HL-60 (cell line): ENCODE measurements around the gene ATRIP.
"Not testable (repeated sequence)": the region's sequence is repeated elsewhere in the genome, so short reads cannot be mapped to it uniquely, and the experiment has no call there.

Experiments used
- DNase-seq, 2 experiments: peaks; one replicate each; pipeline ENCODE4 v3.0.0-alpha.2; 2010 to 2020; ENCODE audit warnings: low read depth in 1 of 2, low spot score in 1 of 2
- H3K27ac ChIP-seq: fragments of 250-450 bp; sonication (Bioruptor Pico); replicated peaks from 2 replicates; pipeline ENCODE4 v1.5.1; 2020; ENCODE audit warnings: mild to moderate bottlenecking, moderate library complexity
- H3K27me3 ChIP-seq: fragments of 250-450 bp; sonication (Bioruptor Pico); 2 replicates; pipeline ENCODE4 v1.5.1; 2021; ENCODE audit warnings: mild to moderate bottlenecking, moderate library complexity; ENCODE audit not compliant: insufficient read depth, poor library complexity, severe bottlenecking
- H3K4me3 ChIP-seq: replicated peaks from 2 replicates; pipeline ENCODE4 v1.5.1; 2011; ENCODE audit warnings: mild to moderate bottlenecking, control low read depth, low read length; ENCODE audit not compliant: insufficient read depth
- GABPA ChIP-seq: IDR thresholded peaks from 2 replicates; pipeline ENCODE4 v1.6.1; 2012; ENCODE audit warnings: low read depth
- POLR2AphosphoS5 ChIP-seq: IDR thresholded peaks from 2 replicates; pipeline ENCODE4 v1.6.1; 2012; ENCODE audit warnings: low read depth
- SPI1 ChIP-seq: IDR thresholded peaks from 2 replicates; pipeline ENCODE4 v1.6.1; 2012; ENCODE audit warnings: low read depth, mild to moderate bottlenecking, borderline replicate concordance
- TF ChIP-seq, protein P1 (sequence below): IDR thresholded peaks from one replicate; pipeline ENCODE4 v1.5.1; 2011; ENCODE audit warnings: low read length, control low read depth, inconsistent platforms; ENCODE audit not compliant: insufficient read depth
- TF ChIP-seq, protein P2 (sequence below): IDR thresholded peaks from 2 replicates; pipeline ENCODE4 v1.6.1; 2012; ENCODE audit warnings: low read depth; ENCODE audit not compliant: insufficient replicate concordance

The ATRIP gene

DNA sequence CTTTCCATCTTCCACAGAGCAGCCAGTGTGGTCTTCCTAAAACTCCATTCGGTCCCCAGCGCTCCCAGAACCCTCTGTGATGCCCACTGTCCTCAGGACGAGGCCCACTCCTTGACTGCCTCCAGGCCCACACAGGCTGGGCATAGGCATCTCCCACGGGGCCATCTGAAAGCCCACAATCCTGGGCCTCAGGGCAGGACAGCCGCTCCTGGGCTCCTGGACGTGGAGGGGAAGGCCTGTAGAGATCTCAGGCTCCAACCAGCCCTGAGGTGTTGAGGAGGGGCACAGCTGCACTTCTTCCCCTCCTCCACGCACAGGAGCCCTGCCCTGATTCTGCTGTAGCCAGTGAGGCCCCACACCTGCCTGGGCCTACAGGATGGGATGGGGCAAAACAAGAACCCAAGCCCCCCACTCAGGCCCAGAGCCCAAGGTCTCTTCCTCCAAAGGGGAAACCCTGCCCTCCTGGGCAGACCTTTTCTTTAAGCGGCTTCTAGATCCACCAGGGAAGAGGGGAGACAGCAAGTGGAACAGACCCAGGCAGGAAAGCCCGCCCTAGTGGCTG is 31.5 kb downstream of the ATRIP start:
- no peak for DNase-seq
- Histone ChIP-seq H3K27ac (no peak overlapping the region), H3K27me3 (no peaks in the 10 kb centered on the region), H3K4me3 (no peak overlapping the region)
- TF ChIP-seq, protein P1, sequence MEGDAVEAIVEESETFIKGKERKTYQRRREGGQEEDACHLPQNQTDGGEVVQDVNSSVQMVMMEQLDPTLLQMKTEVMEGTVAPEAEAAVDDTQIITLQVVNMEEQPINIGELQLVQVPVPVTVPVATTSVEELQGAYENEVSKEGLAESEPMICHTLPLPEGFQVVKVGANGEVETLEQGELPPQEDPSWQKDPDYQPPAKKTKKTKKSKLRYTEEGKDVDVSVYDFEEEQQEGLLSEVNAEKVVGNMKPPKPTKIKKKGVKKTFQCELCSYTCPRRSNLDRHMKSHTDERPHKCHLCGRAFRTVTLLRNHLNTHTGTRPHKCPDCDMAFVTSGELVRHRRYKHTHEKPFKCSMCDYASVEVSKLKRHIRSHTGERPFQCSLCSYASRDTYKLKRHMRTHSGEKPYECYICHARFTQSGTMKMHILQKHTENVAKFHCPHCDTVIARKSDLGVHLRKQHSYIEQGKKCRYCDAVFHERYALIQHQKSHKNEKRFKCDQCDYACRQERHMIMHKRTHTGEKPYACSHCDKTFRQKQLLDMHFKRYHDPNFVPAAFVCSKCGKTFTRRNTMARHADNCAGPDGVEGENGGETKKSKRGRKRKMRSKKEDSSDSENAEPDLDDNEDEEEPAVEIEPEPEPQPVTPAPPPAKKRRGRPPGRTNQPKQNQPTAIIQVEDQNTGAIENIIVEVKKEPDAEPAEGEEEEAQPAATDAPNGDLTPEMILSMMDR: no peak
- TF ChIP-seq SPI1 (no peak), GABPA (no peak), POLR2AphosphoS5 (no peak)
- TF ChIP-seq, protein P2, sequence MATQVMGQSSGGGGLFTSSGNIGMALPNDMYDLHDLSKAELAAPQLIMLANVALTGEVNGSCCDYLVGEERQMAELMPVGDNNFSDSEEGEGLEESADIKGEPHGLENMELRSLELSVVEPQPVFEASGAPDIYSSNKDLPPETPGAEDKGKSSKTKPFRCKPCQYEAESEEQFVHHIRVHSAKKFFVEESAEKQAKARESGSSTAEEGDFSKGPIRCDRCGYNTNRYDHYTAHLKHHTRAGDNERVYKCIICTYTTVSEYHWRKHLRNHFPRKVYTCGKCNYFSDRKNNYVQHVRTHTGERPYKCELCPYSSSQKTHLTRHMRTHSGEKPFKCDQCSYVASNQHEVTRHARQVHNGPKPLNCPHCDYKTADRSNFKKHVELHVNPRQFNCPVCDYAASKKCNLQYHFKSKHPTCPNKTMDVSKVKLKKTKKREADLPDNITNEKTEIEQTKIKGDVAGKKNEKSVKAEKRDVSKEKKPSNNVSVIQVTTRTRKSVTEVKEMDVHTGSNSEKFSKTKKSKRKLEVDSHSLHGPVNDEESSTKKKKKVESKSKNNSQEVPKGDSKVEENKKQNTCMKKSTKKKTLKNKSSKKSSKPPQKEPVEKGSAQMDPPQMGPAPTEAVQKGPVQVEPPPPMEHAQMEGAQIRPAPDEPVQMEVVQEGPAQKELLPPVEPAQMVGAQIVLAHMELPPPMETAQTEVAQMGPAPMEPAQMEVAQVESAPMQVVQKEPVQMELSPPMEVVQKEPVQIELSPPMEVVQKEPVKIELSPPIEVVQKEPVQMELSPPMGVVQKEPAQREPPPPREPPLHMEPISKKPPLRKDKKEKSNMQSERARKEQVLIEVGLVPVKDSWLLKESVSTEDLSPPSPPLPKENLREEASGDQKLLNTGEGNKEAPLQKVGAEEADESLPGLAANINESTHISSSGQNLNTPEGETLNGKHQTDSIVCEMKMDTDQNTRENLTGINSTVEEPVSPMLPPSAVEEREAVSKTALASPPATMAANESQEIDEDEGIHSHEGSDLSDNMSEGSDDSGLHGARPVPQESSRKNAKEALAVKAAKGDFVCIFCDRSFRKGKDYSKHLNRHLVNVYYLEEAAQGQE: no peak

DNA sequence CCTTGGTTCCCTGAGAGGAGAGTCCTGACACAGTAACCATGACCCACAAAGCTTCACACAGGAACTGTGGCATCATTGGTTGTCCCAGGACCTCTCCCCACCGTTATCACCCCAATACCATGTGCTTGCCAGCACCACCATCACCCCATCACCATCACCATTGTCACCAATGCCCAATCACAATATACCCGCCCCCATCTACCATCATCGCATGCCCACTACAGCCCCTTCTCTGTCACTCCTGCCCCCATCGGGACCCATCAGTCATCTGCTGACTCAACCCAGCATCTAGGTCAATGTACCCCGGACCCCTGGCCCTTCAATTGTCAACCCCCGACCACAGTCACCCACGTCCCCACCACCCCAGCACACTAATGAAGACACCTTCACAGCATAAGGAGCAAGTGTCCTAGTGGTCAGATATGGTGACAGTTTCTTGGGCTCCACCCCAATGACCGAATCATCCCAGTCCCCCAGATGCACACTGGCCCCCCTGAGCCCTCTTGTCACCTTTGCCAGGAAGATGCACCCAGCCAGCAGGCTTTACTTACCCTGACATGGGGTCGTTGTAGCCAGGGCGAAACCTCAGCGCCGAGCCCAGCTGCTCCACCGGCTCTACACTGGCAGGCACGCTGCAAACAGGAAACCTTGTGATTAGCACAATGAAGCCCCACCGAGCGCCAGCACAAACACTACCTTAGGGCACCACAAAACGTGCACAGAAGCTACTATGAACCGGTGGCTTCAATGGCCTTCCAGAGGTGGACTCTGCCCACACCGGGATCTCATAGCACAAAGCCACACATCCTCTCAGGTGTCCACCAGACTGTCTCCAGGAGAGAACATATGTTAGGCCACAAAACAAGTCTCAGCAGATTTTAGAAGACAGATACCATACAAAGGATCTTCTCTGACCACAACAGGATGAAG is 32.4 kb downstream of the ATRIP start:
- H3K27ac ChIP-seq: no peak overlapping the region

DNA sequence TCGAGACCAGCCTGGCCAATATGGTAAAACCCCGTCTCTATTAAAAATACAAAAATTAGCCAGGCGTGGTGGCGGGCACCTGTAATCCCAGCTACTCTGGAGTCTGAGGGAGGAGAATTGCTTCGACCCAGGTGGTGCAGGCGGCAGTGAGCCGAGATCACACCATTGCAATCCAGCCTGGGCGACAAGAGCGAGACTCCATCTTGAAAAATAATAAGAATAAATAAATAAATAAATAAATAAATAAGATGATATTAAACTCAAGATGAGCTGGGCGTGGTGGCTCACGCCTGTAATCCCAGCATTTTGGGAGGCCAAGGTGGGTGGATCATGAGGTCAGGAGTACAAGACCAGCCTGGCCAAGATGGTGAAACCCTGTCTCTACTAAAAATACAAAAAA is 34.4 kb downstream of the ATRIP start:
- not testable (repeated sequence) for H3K4me3 ChIP-seq, H3K27me3 ChIP-seq, DNase-seq, H3K27ac ChIP-seq

More for the DNA sequence above, 32.4 kb downstream of the ATRIP start:
- Histone ChIP-seq H3K4me3 (no peak overlapping the region), H3K27me3 (no peaks in the 10 kb centered on the region)
- TF ChIP-seq SPI1: no peak
- no peak for TF ChIP-seq POLR2AphosphoS5
- TF ChIP-seq, protein P2: no peak
- TF ChIP-seq, protein P1: no peak
- no peak for TF ChIP-seq GABPA
- peak in 1 of 2 experiments; percentile 43 for DNase-seq

DNA sequence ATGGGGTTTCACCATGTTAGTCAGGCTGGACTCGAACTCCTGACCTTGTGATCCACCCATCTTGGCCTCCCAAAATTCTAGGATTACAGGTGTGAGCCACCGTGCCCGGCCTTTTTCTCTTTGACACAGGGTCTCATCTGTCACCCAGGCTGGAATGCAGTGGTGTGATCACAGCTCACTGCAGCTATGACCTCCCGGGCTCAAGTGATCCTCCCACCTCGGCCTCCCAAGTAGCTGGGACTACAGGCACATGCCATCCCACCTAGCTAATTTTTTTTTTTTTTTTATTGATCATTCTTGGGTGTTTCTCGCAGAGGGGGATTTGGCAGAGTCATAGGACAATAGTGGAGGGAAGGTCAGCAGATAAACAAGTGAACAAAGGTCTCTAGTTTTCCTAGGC is 36.3 kb downstream of the ATRIP start:
- not testable (repeated sequence) for H3K4me3 ChIP-seq, H3K27me3 ChIP-seq, H3K27ac ChIP-seq, DNase-seq
